ENCODE data around the gene MYO18A.

Gene MYO18A

DNA sequence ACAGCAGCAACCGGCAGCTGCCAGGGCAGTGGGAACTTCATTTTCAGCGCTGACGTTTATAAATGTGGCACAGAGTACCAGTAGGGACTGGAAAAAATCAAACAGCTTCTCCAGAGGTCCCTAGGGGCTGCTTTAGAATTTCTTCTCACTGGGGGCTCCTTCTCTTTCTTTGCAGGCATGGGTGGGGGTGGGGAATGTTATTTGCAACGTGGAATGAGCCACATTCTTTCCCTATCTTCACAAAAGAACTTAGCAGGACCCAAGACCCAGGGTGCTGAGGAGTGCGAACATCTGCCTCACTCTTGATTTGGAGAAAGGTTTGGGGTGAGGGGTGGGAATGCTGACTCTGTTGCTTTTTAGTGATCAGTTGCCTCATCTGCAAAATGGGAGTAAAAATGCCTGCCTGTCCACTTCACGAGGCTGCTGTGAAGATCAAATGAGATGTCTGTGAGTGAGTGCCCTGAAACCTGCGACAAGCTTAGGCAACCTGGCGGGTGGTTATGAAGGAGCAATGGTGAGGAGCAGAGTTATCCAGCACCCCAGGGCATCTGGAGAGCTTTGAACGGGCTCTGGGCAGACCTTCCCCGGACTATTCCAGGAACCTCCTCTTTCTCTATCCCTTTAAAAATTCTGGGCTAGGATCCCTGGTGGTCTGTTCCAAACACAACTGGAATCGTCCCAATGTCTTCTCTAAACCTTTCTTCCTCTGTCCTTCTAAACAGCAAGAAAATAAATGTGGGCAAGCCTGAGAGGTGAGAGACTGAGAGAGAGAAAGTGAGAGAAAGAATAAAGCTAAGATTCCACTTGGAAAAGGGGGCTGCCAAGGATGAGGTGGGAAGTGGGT lies 148.0 kb downstream of the MYO18A start:
- Histone ChIP-seq H3K9me3 (ENCODE audit: control insufficient read depth in 1 of 2, low read length in 2 of 2) (peaks cover 9 to 15% of the 10 kb centered on the region in 2 donors), H3K27me3 (ENCODE audit: low read depth, low read length) (no peaks in the 10 kb centered on the region), H3K36me3 (ENCODE audit: control insufficient read depth in 1 of 2, insufficient read depth in 2 of 2, low read length in 2 of 2) (no peaks in the 10 kb centered on the region)

DNA sequence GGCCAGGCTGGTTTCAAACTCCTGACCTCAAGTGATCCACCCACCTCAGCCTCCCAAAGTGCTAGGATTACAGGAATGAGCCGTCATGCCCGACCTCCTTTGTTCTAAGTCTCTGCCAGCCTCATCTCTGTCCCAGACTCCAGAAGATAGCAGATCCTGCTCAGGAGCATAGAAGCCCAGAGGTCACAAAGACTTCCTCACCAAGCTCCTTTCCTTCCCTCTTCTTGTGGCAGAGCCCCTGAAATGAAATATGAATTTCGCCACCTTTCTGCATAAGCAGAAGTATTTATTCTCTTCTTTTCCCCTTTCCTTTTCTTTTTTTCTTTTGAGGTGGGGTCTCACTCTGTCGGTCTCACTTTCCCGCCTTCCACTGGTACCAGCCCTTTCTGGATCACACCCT lies 148.7 kb downstream of the MYO18A start:
- Histone ChIP-seq H3K27me3 (ENCODE audit: low read depth, low read length) (no peaks in the 10 kb centered on the region), H3K9me3 (ENCODE audit: control insufficient read depth in 1 of 2, low read length in 2 of 2) (peaks cover 9 to 15% of the 10 kb centered on the region in 2 donors), H3K4me1 (ENCODE audit: control insufficient read depth in 1 of 2, insufficient read depth in 2 of 2, low read length in 2 of 2) (no peaks in the 10 kb centered on the region), H3K4me3 (ENCODE audit: low read depth in 1 of 2, low read length in 2 of 2) (no peak overlapping the region), H3K36me3 (ENCODE audit: control insufficient read depth in 1 of 2, insufficient read depth in 2 of 2, low read length in 2 of 2) (no peaks in the 10 kb centered on the region), H3K27ac (ENCODE audit: low read length) (no peak overlapping the region)

More for the DNA sequence above, 148.0 kb downstream of the MYO18A start:
- H3K4me1 ChIP-seq (ENCODE audit: control insufficient read depth in 1 of 2, insufficient read depth in 2 of 2, low read length in 2 of 2), result no peaks in the 10 kb centered on the region
- H3K27ac ChIP-seq (ENCODE audit: low read length), result no peak overlapping the region
- H3K4me3 ChIP-seq (ENCODE audit: low read depth in 1 of 2, low read length in 2 of 2), result no peak overlapping the region

DNA sequence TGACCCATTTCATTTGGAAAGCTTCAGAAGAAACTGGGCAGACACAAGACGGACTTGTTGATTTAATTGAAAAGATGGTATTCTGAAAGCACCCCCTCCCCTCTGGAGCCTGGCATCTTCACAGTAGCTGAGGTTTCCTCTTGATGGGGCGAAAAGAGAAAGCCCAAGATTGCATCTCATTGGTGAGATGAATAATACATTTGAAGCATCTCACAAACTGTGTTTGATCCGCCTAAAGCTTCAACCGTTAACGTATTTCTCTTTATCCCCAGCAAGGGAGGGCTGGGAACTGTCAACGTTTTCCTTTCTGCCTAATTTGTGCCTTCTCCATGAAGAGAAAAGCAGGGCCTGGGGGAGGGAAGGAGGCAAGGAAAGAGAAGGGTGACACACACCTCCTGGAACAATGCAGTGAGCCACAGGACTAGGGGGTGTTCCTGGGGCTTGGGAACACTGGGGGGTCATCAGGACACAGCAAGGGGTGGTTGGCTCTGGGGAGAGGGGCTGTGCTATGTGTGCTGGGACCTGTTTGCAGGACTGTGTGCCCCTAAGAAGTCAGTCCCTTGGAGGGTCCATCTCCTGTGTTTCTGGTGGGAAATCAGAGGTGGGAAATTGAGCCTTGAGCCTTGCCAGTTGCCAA lies 155.8 kb downstream of the MYO18A start:
- peaks cover 0 to 5% of the 10 kb centered on the region in 2 donors for H3K4me1 ChIP-seq (ENCODE audit: control insufficient read depth in 1 of 2, insufficient read depth in 2 of 2, low read length in 2 of 2)
- no peak overlapping the region for H3K27ac ChIP-seq (ENCODE audit: low read length)
- no peak overlapping the region for H3K4me3 ChIP-seq (ENCODE audit: low read depth in 1 of 2, low read length in 2 of 2)
- no peaks in the 10 kb centered on the region for H3K27me3 ChIP-seq (ENCODE audit: low read depth, low read length)
- H3K9me3 ChIP-seq (ENCODE audit: control insufficient read depth in 1 of 2, low read length in 2 of 2), result no peaks in the 10 kb centered on the region
- no peaks in the 10 kb centered on the region for H3K36me3 ChIP-seq (ENCODE audit: control insufficient read depth in 1 of 2, insufficient read depth in 2 of 2, low read length in 2 of 2)

DNA sequence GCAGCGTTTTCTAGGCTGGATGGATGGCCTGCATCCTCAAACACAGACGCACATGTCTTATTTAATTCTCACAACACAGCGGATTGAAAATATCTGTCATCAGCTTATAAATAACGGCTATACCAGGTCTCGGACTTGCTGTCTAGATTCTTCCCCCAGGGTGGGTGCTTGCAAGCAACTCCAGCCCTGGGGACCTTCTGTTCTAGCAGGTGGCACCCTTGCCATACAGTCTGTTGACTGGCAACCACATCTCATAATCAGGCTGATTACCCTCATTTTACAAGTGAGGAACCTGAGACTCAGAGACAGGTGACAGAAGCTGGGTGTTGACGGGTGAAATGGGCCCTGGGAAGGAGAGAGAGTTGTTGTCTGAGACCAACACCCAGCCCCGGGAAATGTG lies 158.1 kb downstream of the MYO18A start:
- H3K27me3 ChIP-seq (ENCODE audit: low read depth, low read length), result peaks cover 7% of the 10 kb centered on the region

DNA sequence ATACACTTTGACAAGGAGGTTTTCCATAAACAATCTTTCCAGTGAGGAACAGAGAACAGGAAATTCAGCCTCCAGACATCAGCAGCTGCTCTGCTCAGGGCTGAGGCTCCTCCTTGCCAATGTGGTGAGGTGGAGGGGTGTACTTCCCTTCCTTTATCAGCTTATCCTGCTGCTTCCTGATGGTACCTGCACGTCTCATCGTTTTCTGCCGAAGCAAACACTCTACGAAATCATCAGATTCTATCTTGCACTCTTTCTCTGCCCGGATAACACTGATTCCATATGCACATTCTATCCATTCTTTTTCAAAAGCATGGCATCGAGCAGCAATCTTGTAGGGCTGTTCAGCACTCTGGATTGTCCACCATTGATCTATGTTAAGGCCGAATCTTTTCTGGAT lies 159.0 kb downstream of the MYO18A start:
- Histone ChIP-seq H3K4me1 (ENCODE audit: control insufficient read depth in 1 of 2, insufficient read depth in 2 of 2, low read length in 2 of 2) (peaks cover 0 to 5% of the 10 kb centered on the region in 2 donors), H3K4me3 (ENCODE audit: low read depth in 1 of 2, low read length in 2 of 2) (no peak overlapping the region), H3K9me3 (ENCODE audit: control insufficient read depth in 1 of 2, low read length in 2 of 2) (no peaks in the 10 kb centered on the region), H3K27ac (ENCODE audit: low read length) (no peak overlapping the region), H3K36me3 (ENCODE audit: control insufficient read depth in 1 of 2, insufficient read depth in 2 of 2, low read length in 2 of 2) (no peaks in the 10 kb centered on the region), H3K27me3 (ENCODE audit: low read depth, low read length) (peaks cover 7% of the 10 kb centered on the region)

More for the DNA sequence above, 158.1 kb downstream of the MYO18A start:
- Histone ChIP-seq H3K4me1 (ENCODE audit: control insufficient read depth in 1 of 2, insufficient read depth in 2 of 2, low read length in 2 of 2) (peaks cover 0 to 5% of the 10 kb centered on the region in 2 donors), H3K4me3 (ENCODE audit: low read depth in 1 of 2, low read length in 2 of 2) (no peak overlapping the region), H3K27ac (ENCODE audit: low read length) (no peak overlapping the region), H3K36me3 (ENCODE audit: control insufficient read depth in 1 of 2, insufficient read depth in 2 of 2, low read length in 2 of 2) (no peaks in the 10 kb centered on the region), H3K9me3 (ENCODE audit: control insufficient read depth in 1 of 2, low read length in 2 of 2) (no peaks in the 10 kb centered on the region)
